Panc1 (cell line): ENCODE data around the gene NUP153. TPM values are rescaled to one million over a fixed set of nuclear protein-coding genes. Genes with fewer than 3 reads are reported as not detected.

ENCODE experiments used
- ATAC-seq: fragments of 200-7000 bp; cut with Tn5 transposase; 2 replicates; pipeline ENCODE4 v1.9.1; 2020; ENCODE audit warnings: mild to moderate bottlenecking, moderate library complexity
- BruUV-seq: library from RNA; stranded (reverse); fragments of 400-500 nt; replicated peaks from 2 replicates; lab custom pipeline; 2021; lab: Mats Ljungman, UMichigan
- CTCF ChIA-PET: fragments of 300-600 bp; sonication (Branson Sonifier 250); formaldehyde crosslinking; loops from one replicate; lab custom pipeline; 2022; ENCODE audit warnings: antibody characterized with exemption; lab: Charles Lee
- POLR2A ChIA-PET: fragments of 300-600 bp; sonication (Branson Sonifier 250); formaldehyde crosslinking; loops from one replicate; lab custom pipeline; 2022; ENCODE audit warnings: antibody characterized with exemption; lab: Charles Lee
- DNase-seq: peaks from one replicate; pipeline ENCODE4 v3.0.0-alpha.2; 2010; ENCODE audit warnings: low read depth, low spot score
- H3K27ac ChIP-seq: 2 replicates; pipeline ENCODE4 v1.5.1; 2011; ENCODE audit warnings: mild to moderate bottlenecking, low read length, inconsistent platforms
- H3K27me3 ChIP-seq: fragments of 200-500 bp; sonication (Bioruptor generic); 2 replicates; pipeline ENCODE4 v1.6.0; 2014; ENCODE audit warnings: low read length, inconsistent platforms; ENCODE audit not compliant: control insufficient read depth, insufficient read depth
- H3K36me3 ChIP-seq: fragments of 200-500 bp; sonication (Bioruptor generic); 2 replicates; pipeline ENCODE4 v1.5.1; 2014; ENCODE audit warnings: inconsistent platforms, mild to moderate bottlenecking, low read length, moderate library complexity; ENCODE audit not compliant: control insufficient read depth, insufficient read depth
- H3K4me1 ChIP-seq: 2 replicates; pipeline ENCODE4 v1.5.1; 2011; ENCODE audit warnings: inconsistent platforms, mild to moderate bottlenecking, low read length, moderate library complexity; ENCODE audit not compliant: control insufficient read depth, insufficient read depth
- H3K4me3 ChIP-seq, 2 experiments: 2 replicates each; pipeline ENCODE4 v1.5.1; 2011 to 2012; ENCODE audit warnings: low read depth in 2 of 2, low read length in 2 of 2, mild to moderate bottlenecking in 2 of 2, inconsistent platforms in 1 of 2, moderate library complexity in 1 of 2
- H3K9me3 ChIP-seq: fragments of 200-500 bp; sonication (Bioruptor generic); 2 replicates; pipeline ENCODE4 v1.5.1; 2014; ENCODE audit warnings: low read depth, mild to moderate bottlenecking, inconsistent platforms, low read length, moderate library complexity; ENCODE audit not compliant: control insufficient read depth, insufficient read depth
- POLR2AphosphoS5 ChIP-seq: IDR thresholded peaks from 2 replicates; pipeline ENCODE4 v1.6.1; 2012; ENCODE audit warnings: mild to moderate bottlenecking, low read depth, low read length, moderate library complexity
- SIN3A ChIP-seq: IDR thresholded peaks from 2 replicates; pipeline ENCODE4 v1.6.1; 2012; ENCODE audit warnings: low read depth, mild to moderate bottlenecking, low read length, moderate library complexity, borderline replicate concordance; ENCODE audit not compliant: insufficient read depth
- TCF7L2 ChIP-seq: IDR thresholded peaks from 2 replicates; pipeline ENCODE4 v1.6.1; 2011; ENCODE audit warnings: mild to moderate bottlenecking, low read depth, low read length, inconsistent platforms
- in situ Hi-C: cut with HindIII; loops from 2 replicates; pipeline ENCODE4 v1.10.0; 2016; ENCODE audit warnings: low sequenced_read_pairs, low pct_unique_long_range_greater_than_20kb
- intact Hi-C: fragments of 100-400 bp; cut with micrococcal nuclease; formaldehyde crosslinking; loops from one replicate; pipeline ENCODE4 v1.10.0; 2022; ENCODE audit not compliant: unreplicated experiment
- total RNA-seq: library from RNA; stranded (reverse); gene quantifications from one replicate; pipeline ENCODE4 v1.2.1, GENCODE V29; 2021; ENCODE audit not compliant: unreplicated experiment
- TF ChIP-seq, protein P1 (sequence below), 2 experiments: IDR thresholded peaks; 2 replicates each; pipeline ENCODE4 v1.6.1; 2011 to 2012; ENCODE audit warnings: low read depth in 2 of 2, control low read depth in 1 of 2, low read length in 1 of 2, mild to moderate bottlenecking in 1 of 2, moderate library complexity in 1 of 2; ENCODE audit not compliant: insufficient read depth in 1 of 2
- TF ChIP-seq, protein P2 (sequence below): fragments of 450-650 bp; IDR thresholded peaks from 2 replicates; pipeline ENCODE4 v1.5.1; 2017; ENCODE audit warnings: mild to moderate bottlenecking

NUP153 gene
- total RNA-seq, 1 experiment from 2014 or later: 62.0 TPM

DNA sequence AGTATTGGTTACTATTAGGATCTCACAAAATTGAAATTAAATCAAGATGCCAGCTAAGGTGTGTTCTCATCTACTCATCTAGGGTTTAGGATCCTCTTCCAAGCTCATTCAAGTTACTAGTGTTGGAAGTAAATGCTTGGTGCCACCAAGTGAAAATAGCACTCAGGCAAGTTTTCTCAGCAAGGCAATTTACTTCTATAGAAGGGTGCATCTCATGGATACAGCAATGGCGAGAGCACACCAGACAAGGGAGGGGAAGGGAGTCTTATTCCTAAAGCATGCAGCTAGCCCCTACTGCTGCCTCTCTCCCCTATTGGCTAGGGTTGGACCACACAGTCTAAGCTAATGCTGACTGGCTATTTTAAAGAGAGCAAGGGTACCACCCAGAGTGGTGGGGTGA lies 129.7 kb downstream of the NUP153 start:
- Histone ChIP-seq H3K27ac (no peak overlapping the region), H3K27me3 (no peaks in the 10 kb centered on the region), H3K36me3 (no peaks in the 10 kb centered on the region), H3K4me3 (no peak overlapping the region), H3K9me3 (peaks cover 14% of the 10 kb centered on the region; the same call in 1 of the 2 replicates), H3K4me1 (no peaks in the 10 kb centered on the region)
- BruUV-seq: no TSS peak
- intact Hi-C loops (no loop called here), in situ Hi-C loops (no loop called here)
- ATAC-seq (no peak), DNase-seq (no peak)
- POLR2A ChIA-PET: no interaction called here
- TF ChIP-seq SIN3A (no peak), POLR2AphosphoS5 (no peak), TCF7L2 (no peak)
- TF ChIP-seq, protein P1, sequence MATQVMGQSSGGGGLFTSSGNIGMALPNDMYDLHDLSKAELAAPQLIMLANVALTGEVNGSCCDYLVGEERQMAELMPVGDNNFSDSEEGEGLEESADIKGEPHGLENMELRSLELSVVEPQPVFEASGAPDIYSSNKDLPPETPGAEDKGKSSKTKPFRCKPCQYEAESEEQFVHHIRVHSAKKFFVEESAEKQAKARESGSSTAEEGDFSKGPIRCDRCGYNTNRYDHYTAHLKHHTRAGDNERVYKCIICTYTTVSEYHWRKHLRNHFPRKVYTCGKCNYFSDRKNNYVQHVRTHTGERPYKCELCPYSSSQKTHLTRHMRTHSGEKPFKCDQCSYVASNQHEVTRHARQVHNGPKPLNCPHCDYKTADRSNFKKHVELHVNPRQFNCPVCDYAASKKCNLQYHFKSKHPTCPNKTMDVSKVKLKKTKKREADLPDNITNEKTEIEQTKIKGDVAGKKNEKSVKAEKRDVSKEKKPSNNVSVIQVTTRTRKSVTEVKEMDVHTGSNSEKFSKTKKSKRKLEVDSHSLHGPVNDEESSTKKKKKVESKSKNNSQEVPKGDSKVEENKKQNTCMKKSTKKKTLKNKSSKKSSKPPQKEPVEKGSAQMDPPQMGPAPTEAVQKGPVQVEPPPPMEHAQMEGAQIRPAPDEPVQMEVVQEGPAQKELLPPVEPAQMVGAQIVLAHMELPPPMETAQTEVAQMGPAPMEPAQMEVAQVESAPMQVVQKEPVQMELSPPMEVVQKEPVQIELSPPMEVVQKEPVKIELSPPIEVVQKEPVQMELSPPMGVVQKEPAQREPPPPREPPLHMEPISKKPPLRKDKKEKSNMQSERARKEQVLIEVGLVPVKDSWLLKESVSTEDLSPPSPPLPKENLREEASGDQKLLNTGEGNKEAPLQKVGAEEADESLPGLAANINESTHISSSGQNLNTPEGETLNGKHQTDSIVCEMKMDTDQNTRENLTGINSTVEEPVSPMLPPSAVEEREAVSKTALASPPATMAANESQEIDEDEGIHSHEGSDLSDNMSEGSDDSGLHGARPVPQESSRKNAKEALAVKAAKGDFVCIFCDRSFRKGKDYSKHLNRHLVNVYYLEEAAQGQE (IDR thresholded peaks at IDR 0.05; ENCODE audit: insufficient read depth in 1 of 2, low read depth in 2 of 2, low read length in 1 of 2): no peak
- TF ChIP-seq, protein P2, sequence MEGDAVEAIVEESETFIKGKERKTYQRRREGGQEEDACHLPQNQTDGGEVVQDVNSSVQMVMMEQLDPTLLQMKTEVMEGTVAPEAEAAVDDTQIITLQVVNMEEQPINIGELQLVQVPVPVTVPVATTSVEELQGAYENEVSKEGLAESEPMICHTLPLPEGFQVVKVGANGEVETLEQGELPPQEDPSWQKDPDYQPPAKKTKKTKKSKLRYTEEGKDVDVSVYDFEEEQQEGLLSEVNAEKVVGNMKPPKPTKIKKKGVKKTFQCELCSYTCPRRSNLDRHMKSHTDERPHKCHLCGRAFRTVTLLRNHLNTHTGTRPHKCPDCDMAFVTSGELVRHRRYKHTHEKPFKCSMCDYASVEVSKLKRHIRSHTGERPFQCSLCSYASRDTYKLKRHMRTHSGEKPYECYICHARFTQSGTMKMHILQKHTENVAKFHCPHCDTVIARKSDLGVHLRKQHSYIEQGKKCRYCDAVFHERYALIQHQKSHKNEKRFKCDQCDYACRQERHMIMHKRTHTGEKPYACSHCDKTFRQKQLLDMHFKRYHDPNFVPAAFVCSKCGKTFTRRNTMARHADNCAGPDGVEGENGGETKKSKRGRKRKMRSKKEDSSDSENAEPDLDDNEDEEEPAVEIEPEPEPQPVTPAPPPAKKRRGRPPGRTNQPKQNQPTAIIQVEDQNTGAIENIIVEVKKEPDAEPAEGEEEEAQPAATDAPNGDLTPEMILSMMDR: no peak
- CTCF ChIA-PET: no interaction called here

DNA sequence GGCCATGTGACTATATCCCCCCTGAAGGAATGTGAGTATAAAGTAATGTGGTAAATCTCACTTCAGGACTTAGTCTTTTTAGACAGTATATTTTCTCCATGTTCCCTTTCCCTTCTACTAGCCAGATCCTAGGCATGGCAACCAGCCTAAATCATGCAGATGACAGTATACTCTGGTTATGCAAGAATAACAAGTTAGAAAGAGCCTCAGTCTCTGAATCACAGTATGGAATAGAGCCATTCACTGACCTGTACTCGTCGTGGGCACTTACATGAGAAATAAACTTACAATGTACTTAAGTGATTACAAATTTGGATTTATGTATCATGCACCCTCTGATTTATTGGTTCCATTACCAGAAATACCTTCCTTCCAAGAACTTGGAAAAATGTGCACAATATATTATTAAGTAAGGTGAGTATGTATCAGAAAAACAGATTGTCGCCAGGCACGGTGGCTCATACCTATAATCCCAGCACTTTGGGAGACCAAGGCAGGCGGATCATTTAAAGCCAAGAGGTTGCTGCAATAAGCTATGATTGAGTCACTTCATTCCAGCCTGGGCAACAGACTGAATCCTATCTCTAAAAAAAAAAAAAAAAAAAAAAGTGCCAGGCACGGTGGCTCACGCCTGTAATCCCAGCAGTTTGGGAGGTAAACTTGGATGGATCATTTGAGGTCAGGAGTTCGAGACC lies 131.7 kb downstream of the NUP153 start:
- ATAC-seq (no peak), DNase-seq (no peak)
- TF ChIP-seq TCF7L2: no peak
- TF ChIP-seq POLR2AphosphoS5: no peak
- TF ChIP-seq, protein P1 (IDR thresholded peaks at IDR 0.05; ENCODE audit: insufficient read depth in 1 of 2, low read depth in 2 of 2, low read length in 1 of 2): no peak
- TF ChIP-seq SIN3A: no peak
- TF ChIP-seq, protein P2: no peak
- H3K4me3 ChIP-seq: no peak overlapping the region
- in situ Hi-C loops: no loop called here
- peaks cover 14% of the 10 kb centered on the region; the same call in 1 of the 2 replicates for H3K9me3 ChIP-seq
- H3K4me1 ChIP-seq: no peaks in the 10 kb centered on the region
- intact Hi-C loops: no loop called here
- H3K36me3 ChIP-seq: no peaks in the 10 kb centered on the region
- CTCF ChIA-PET: no interaction called here
- no TSS peak for BruUV-seq
- H3K27me3 ChIP-seq: no peaks in the 10 kb centered on the region
- no peak overlapping the region for H3K27ac ChIP-seq
- POLR2A ChIA-PET: no interaction called here
